ENCODE measurements around the gene CFAP46. TPM values are rescaled to one million over a fixed set of nuclear protein-coding genes. Genes with fewer than 3 reads are reported as not detected.

The CFAP46 gene
- total and polyA plus RNA-seq, 10 of the 15 experiments (the other 5 are each of a cell fraction or from before 2014, with no cell fraction given), result 0.01 to 0.18 (median 0.03) TPM; not detected in 7

GRCh38 chr10:132810141-132810806 is 132.1 kb downstream of the CFAP46 start:
- Histone ChIP-seq H3K79me2 (ENCODE audit: control insufficient read depth, insufficient read depth, low read length) (no peaks in the 10 kb centered on the region), H3K36me3 (ENCODE audit: control insufficient read depth in 2 of 2, insufficient read depth in 2 of 2, low read length in 1 of 2) (no peaks in the 10 kb centered on the region), H3K4me1 (ENCODE audit: control insufficient read depth, insufficient read depth, low read length) (no peaks in the 10 kb centered on the region), H3K27me3 (replicated peaks in 1 of 2; ENCODE audit: control insufficient read depth in 2 of 2, insufficient read depth in 2 of 2, low read length in 1 of 2) (no peaks in the 10 kb centered on the region), H2AFZ (ENCODE audit: control insufficient read depth, low read depth, low read length) (no peak overlapping the region), H3K9me3 (replicated peaks; ENCODE audit: control insufficient read depth, insufficient read depth, low read length) (no peaks in the 10 kb centered on the region; the same call in 2 of the 3 replicates), H4K20me1 (ENCODE audit: control insufficient read depth, insufficient read depth) (no peaks in the 10 kb centered on the region), H3K9ac (ENCODE audit: control insufficient read depth, insufficient read depth, low read length) (no peak overlapping the region), H3K4me2 (ENCODE audit: control insufficient read depth, insufficient read depth) (no peak overlapping the region), H3K4me3 (no peak overlapping the region), H3K27ac (ENCODE audit: control insufficient read depth, insufficient read depth) (no peak overlapping the region)
- intact Hi-C loops (cut with micrococcal nuclease; ENCODE audit: unreplicated experiment) (no loop called here), in situ Hi-C loops (cut with MboI) (no loop called here)
- no peak for DNase-seq (ENCODE audit: low read depth, low spot score)
- no peak for ATAC-seq
- POLR2A ChIA-PET, result no interaction called here
- SMC1A ChIA-PET (ENCODE audit: uncharacterized antibody, unreplicated experiment), result no interaction called here
- RAD21 ChIA-PET (ENCODE audit: unreplicated experiment), result no interaction called here
- no peak for FAIRE-seq
- WGBS (ENCODE audit: insufficient coverage, insufficient replicate concordance, low lambda C conversion rate, missing lambda C conversion rate), result 61% methylated on average over 32 of the region's 39 CpGs
- CTCF ChIA-PET, result no interaction called here
- no TSS peak for BruUV-seq (replicated peaks)
- no peak for TF ChIP-seq YBX1 (IDR thresholded peaks at IDR 0.05)
- no peak for TF ChIP-seq HDGF (IDR thresholded peaks at IDR 0.05)
- TF ChIP-seq PBX3 (IDR thresholded peaks at IDR 0.05; ENCODE audit: insufficient replicate concordance, low read depth, low read length), result no peak
- no peak for TF ChIP-seq HCFC1 (IDR thresholded peaks at IDR 0.05; ENCODE audit: low read length)
- no peak for TF ChIP-seq NFXL1 (IDR thresholded peaks at IDR 0.05; ENCODE audit: borderline replicate concordance)
- no peak for TF ChIP-seq MXI1 (IDR thresholded peaks at IDR 0.05; ENCODE audit: low read depth, low read length)
- TF ChIP-seq ASH2L (IDR thresholded peaks at IDR 0.05; ENCODE audit: borderline replicate concordance, low read depth), result no peak
- TF ChIP-seq SKIL (IDR thresholded peaks at IDR 0.05; ENCODE audit: low read depth, poor library complexity, severe bottlenecking), result no peak
- no peak for TF ChIP-seq HDAC6 (IDR thresholded peaks at IDR 0.05; ENCODE audit: unreplicated experiment)
- no peak for TF ChIP-seq BRCA1 (IDR thresholded peaks at IDR 0.05; ENCODE audit: low read depth, low read length)
- TF ChIP-seq PAX5 (IDR thresholded peaks at IDR 0.05; ENCODE audit: borderline replicate concordance, low read depth, low read length), result no peak
- TF ChIP-seq STAT3 (IDR thresholded peaks at IDR 0.05; ENCODE audit: low read depth, low read length), result no peak
- no peak for TF ChIP-seq CBFB (IDR thresholded peaks at IDR 0.05; ENCODE audit: low read depth)
